Measurements from ENCODE around the gene CAMK2D. TPM values are rescaled to one million over a fixed set of nuclear protein-coding genes. Genes with fewer than 3 reads are reported as not detected.
A peak's percentile ranks its signal among the peaks of the same experiment; 100 is the strongest.

Gene CAMK2D
- total RNA-seq, 1 experiment from 2014 or later: 7.1 TPM

DNA sequence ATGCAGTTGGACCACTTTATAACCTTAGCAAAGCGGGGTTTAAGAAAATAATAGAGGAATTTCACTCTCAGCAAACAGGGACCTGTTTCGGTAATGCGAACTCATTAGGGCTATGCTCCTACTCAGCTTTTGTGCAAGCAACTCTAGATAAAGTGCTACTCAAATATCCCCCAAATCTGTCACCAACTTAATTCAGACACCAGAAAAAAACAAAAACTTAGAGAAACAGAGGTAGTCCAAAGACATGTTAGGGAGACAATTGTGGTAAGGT lies 123.0 kb downstream of the CAMK2D start:
- no peak for TF ChIP-seq EZH2 (IDR thresholded peaks at IDR 0.05; ENCODE audit: low read depth)
- TF ChIP-seq, protein P1, sequence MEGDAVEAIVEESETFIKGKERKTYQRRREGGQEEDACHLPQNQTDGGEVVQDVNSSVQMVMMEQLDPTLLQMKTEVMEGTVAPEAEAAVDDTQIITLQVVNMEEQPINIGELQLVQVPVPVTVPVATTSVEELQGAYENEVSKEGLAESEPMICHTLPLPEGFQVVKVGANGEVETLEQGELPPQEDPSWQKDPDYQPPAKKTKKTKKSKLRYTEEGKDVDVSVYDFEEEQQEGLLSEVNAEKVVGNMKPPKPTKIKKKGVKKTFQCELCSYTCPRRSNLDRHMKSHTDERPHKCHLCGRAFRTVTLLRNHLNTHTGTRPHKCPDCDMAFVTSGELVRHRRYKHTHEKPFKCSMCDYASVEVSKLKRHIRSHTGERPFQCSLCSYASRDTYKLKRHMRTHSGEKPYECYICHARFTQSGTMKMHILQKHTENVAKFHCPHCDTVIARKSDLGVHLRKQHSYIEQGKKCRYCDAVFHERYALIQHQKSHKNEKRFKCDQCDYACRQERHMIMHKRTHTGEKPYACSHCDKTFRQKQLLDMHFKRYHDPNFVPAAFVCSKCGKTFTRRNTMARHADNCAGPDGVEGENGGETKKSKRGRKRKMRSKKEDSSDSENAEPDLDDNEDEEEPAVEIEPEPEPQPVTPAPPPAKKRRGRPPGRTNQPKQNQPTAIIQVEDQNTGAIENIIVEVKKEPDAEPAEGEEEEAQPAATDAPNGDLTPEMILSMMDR (conservative IDR thresholded peaks at IDR 0.05): no peak
- H3K27ac ChIP-seq: no peak overlapping the region
- DNase-seq: no peak
- no peaks in the 10 kb centered on the region; the same call in 1 of the 2 replicates for H3K27me3 ChIP-seq (ENCODE audit: insufficient read depth, low read depth)
- H3K4me2 ChIP-seq: no peak overlapping the region
- no peaks in the 10 kb centered on the region for H3K79me2 ChIP-seq (ENCODE audit: low read depth)
- no TSS peak for BruUV-seq (replicated peaks)
- H3K9me3 ChIP-seq (ENCODE audit: insufficient read depth, low read depth): no peaks in the 10 kb centered on the region
- H2AFZ ChIP-seq: no peak overlapping the region
- H3K4me3 ChIP-seq: no peak overlapping the region
- no peaks in the 10 kb centered on the region for H3K36me3 ChIP-seq (ENCODE audit: low read depth)
- H3K9me2 ChIP-seq (ENCODE audit: insufficient read depth): no peaks in the 10 kb centered on the region
- ChIA-PET CTCF (no interaction called here), POLR2A (ENCODE audit: unreplicated experiment) (no interaction called here)
- H4K20me1 ChIP-seq (ENCODE audit: insufficient read depth): 0 out of 2 replicates have a peak, but pooled peaks cover 3% of the 10 kb centered on the region
- intact Hi-C loops (cut with micrococcal nuclease; ENCODE audit: unreplicated experiment): no loop called here
- no peaks in the 10 kb centered on the region for H3F3A ChIP-seq (ENCODE audit: insufficient read depth, low read depth)
- peaks cover 10% of the 10 kb centered on the region for H3K4me1 ChIP-seq (replicated peaks; ENCODE audit: insufficient read depth)

DNA sequence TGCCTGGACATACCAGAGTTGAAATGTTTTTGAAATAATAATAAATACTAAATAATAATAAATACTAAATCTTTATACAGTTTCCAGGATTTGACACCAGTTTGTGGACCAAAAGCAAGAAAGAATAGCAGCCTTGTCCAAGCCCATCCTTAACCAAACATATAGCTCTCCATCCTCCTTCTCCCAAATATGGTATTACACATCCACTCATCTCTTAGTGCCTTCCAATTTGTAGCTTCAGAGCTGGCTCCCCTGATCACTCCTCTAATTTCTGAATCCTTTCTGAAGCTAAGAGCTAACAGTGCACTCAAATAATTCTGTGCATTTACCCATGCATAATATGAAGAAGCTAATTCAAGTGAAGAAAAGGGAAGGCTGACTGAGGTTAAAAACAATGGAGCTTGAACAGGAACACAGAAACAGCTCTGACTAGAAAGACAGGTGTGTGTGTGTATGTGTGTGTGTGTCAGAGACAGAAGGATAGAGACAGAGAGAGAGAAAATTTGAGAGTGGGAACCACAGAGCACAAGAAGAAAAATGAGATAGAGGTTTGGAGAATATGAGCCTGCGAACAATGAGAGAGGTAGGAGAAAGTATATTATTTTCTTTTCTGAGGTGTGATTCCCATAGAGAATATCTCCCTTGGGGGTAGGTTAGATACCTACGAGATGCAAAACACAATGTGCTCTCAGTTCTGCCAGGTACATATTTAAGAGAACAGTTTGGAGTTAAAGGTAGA lies 123.5 kb downstream of the CAMK2D start:
- POLR2A ChIA-PET (ENCODE audit: unreplicated experiment): no interaction called here
- H3K36me3 ChIP-seq (ENCODE audit: low read depth): no peaks in the 10 kb centered on the region
- H3K9me3 ChIP-seq (ENCODE audit: insufficient read depth, low read depth): no peaks in the 10 kb centered on the region
- intact Hi-C loops (cut with micrococcal nuclease; ENCODE audit: unreplicated experiment): loop anchor here (2.0 kb wide), 1 partner anchor 123 kb away; the partner anchor contains the start of gene CAMK2D
- H3K4me1 ChIP-seq (replicated peaks; ENCODE audit: insufficient read depth): peaks cover 10% of the 10 kb centered on the region
- CTCF ChIA-PET: no interaction called here
- no peak overlapping the region for H3K27ac ChIP-seq
- BruUV-seq (replicated peaks): no TSS peak
- no peaks in the 10 kb centered on the region for H3F3A ChIP-seq (ENCODE audit: insufficient read depth, low read depth)
- 0 out of 2 replicates have a peak, but pooled peaks cover 3% of the 10 kb centered on the region for H4K20me1 ChIP-seq (ENCODE audit: insufficient read depth)
- no peaks in the 10 kb centered on the region for H3K9me2 ChIP-seq (ENCODE audit: insufficient read depth)
- H3K27me3 ChIP-seq (ENCODE audit: insufficient read depth, low read depth): no peaks in the 10 kb centered on the region; the same call in 1 of the 2 replicates
- H3K4me3 ChIP-seq: no peak overlapping the region
- no peaks in the 10 kb centered on the region for H3K79me2 ChIP-seq (ENCODE audit: low read depth)
- no peak overlapping the region for H3K4me2 ChIP-seq
- no peak for DNase-seq
- no peak overlapping the region for H2AFZ ChIP-seq
- TF ChIP-seq, protein P1 (conservative IDR thresholded peaks at IDR 0.05): no peak

DNA sequence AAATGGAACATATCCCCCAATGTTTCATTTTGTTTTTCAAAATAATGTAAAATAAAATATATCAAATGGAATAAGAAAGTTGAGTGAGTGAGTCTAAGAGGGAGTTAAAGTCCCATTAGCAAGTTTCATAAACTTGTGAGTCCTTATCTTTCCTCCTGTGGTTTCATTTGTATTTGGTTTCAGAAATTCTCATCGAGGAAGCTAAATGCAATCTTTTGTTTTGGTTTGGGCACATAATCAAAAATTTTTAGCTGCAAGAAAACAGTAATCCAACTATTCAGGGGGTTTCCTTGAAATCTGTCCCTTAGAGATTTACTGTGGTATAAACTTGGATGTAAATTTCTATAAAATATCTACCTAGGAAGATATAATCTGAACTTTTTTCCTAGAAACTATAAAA lies 124.2 kb downstream of the CAMK2D start:
- Histone ChIP-seq H3K36me3 (ENCODE audit: low read depth) (no peaks in the 10 kb centered on the region), H3F3A (ENCODE audit: insufficient read depth, low read depth) (no peaks in the 10 kb centered on the region), H3K9me2 (ENCODE audit: insufficient read depth) (no peaks in the 10 kb centered on the region), H3K27ac (no peak overlapping the region), H3K4me2 (no peak overlapping the region), H2AFZ (no peak overlapping the region), H3K4me3 (no peak overlapping the region), H3K9me3 (ENCODE audit: insufficient read depth, low read depth) (no peaks in the 10 kb centered on the region), H3K79me2 (ENCODE audit: low read depth) (no peaks in the 10 kb centered on the region), H3K4me1 (replicated peaks; ENCODE audit: insufficient read depth) (peaks cover 10% of the 10 kb centered on the region), H4K20me1 (ENCODE audit: insufficient read depth) (0 out of 2 replicates have a peak, but pooled peaks cover 3% of the 10 kb centered on the region), H3K27me3 (ENCODE audit: insufficient read depth, low read depth) (no peaks in the 10 kb centered on the region; the same call in 1 of the 2 replicates)
- ChIA-PET POLR2A (ENCODE audit: unreplicated experiment) (no interaction called here), CTCF (no interaction called here)
- intact Hi-C loops (cut with micrococcal nuclease; ENCODE audit: unreplicated experiment): loop anchor here (2.0 kb wide), 1 partner anchor 123 kb away; the partner anchor contains the start of gene CAMK2D
- no TSS peak for BruUV-seq (replicated peaks)
- DNase-seq: peak in 1 of 2 experiments; percentile 40
- no peak for TF ChIP-seq EZH2 (IDR thresholded peaks at IDR 0.05; ENCODE audit: low read depth)

Measured in PC-9 (cell line).